T follicular helper cell (primary cell): Measurements from ENCODE around the gene AIG1.

Experiments
- DNase-seq: peaks from one replicate; pipeline ENCODE4 v3.0.0-alpha.2; 2020; ENCODE audit warnings: low read depth

Gene AIG1

GRCh38 chr6:143196525-143197225 is 136.0 kb downstream of the AIG1 start:
- DNase-seq = no peak

- DNase-seq = no peak
Observed at GRCh38 chr6:143197377-143197776, 136.7 kb downstream of the AIG1 start.

DNA sequence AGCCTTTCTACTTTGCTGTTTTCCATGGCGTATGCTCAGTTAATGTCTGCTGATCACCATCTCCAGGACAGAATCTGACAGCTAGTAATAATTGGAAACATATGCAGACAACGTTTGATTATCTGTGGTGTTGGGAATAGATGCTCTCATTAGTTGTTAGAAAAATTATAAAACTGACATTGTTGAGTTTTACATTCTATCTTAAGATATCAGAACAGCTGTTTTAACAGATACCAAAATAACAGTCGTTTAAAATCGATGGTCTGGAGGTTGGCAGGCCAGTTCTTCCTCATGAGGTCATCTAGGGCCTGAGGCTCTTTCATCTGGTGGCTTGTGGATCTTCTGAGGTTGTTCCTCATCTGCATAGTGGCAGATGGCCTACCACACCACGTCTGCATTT is 137.6 kb downstream of the AIG1 start:
- DNase-seq = no peak

GRCh38 chr6:143199291-143199690 is 138.6 kb downstream of the AIG1 start:
- DNase-seq = no peak

- no peak for DNase-seq
Observed at GRCh38 chr6:143200167-143200770, 139.6 kb downstream of the AIG1 start.

GRCh38 chr6:143204045-143204444 is 143.4 kb downstream of the AIG1 start:
- no peak for DNase-seq

DNA sequence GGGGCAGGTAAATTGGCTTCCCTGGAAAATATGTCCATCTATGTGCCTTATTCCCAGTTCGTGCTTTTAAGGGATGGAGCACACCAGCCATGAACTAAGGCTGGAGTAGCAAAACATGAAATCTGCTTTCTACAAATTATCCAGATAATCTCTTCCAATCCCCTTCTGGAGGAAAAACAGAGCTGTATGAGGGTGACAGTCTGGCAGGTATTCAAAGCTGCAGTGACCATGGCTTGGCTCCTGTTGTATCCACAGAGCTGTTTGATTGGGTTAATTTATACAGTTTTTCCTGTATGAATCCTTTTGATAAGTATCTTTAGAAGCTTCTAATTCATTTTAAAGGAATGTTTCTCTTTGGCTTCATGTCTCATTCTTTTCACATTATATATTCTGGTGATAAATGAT is 144.4 kb downstream of the AIG1 start:
- no peak for DNase-seq

DNA sequence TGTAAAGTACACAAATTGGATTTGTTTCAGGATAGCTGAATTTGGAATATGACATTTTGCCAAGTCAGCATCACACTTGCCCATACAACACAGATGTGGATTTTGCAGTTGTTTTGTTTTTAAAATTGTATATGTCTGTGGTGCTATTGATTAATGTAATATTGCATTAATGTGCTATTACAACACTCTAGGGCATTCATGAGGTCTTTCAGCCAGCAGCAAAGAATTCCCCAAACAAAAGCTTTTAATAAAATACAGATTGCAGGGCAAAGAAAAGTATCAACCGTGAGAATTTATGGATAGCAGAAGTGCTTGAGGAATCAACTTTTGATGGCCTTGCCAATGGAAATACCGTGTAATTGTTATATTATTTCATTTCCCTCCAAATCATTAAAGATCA is 144.9 kb downstream of the AIG1 start:
- no peak for DNase-seq

DNA sequence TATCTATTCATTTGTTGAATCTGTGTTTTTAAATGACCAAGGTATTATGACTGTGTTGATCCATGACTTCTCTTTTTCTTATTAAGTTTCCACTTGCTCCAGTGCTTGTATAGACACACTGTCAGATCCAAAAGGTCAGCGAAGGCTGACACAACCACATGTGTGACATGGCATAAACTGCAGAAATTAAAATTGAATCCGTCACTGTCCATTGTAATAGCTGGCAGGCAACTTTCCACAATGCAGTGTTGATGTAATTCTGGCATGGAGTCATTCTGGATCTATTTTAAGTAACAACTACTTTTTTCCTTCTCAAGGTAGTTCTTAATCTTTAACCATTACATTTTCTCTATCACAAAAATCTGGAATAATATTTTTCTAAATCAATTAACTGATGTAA is 145.3 kb downstream of the AIG1 start:
- no peak for DNase-seq

GRCh38 chr6:143206550-143206949 is 145.9 kb downstream of the AIG1 start:
- no peak for DNase-seq

DNA sequence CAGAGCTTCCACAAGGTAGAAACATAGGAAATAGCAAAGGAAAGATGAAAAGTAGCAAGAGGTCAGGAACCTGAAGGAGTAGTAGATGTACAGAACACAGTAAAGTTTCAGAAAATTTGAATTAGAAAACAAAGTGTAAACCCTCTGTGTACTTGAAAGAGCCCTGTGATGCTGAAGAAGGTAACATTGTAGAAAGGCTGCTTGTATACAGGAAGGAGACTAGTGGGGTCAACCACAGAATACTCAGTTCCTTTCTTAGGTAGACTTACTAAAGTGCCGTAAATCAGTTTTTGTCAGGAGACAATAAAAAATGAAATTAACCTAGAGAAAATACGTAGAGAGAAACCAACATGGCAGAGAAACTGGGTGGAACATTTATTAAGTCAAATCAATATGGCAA is 149.7 kb downstream of the AIG1 start:
- DNase-seq = no peak

DNA sequence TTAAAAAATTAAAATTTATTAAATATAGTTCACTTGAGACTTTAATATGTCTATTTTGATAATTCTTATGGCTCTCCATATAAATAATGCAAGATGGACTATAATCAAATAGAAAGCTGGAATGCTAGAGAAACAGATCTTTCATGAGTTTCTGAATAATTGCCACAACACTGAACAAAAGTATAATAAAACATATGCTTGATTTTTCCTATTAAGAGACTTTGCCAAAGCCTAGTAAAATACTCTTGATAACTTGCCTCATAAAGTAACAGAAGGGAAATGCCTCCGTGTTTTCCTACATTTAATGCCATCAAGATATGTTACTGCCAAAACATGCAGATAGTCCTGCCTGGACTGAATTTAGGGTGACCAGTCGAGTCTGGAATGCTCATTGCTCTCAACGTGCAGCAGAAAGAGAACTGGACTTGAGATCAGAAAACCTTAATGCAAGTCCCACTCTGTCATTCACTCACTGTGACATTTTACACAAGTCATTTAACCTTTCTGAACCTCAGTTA is 153.2 kb downstream of the AIG1 start:
- no peak for DNase-seq

GRCh38 chr6:143215363-143215762 is 154.7 kb downstream of the AIG1 start:
- DNase-seq = no peak

DNA sequence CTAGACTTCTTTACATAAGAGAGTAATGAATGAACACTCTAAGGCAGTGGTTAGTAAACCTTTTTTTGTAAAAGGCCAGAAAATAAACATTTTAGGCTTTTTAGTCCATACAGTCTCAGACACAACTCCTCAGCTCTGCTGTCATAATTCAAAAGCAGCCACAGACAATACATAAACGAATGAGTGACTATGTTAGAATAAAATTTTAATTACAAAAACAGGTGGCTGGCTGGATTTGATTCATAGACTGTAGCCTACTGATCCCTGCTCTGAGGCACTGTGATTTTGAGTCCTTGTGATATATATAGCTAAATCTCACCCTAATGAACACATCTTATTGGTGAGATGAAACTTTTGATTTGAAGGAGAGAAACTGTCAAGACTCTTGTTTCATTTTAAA is 155.1 kb downstream of the AIG1 start:
- DNase-seq = no peak

- no peak for DNase-seq
Observed at GRCh38 chr6:143218233-143218632, 157.5 kb downstream of the AIG1 start.

GRCh38 chr6:143221698-143222097 is 161.0 kb downstream of the AIG1 start:
- DNase-seq = no peak

GRCh38 chr6:143222310-143222709 is 161.6 kb downstream of the AIG1 start:
- DNase-seq = no peak

DNA sequence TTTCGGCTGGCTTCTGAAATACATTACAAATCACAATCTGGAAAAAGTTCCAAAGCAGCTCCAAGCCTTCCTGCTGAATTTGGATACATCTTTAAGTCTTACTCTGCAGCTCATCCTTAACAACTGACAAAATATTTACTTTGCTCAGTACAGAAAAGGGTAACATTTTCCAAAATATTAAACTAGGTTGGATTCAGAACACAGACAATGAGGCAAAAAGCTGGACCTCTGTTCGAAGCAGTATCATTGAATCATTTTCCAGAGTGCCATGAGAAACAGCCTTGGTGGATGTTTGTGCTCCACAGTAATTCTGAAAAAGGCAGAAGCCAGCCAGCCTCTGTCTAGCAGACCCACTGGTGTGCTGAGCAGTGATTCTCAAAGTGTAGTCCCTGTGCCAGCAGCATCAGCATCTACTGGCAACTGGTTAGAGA is 162.1 kb downstream of the AIG1 start:
- no peak for DNase-seq

- no peak for DNase-seq
Observed at GRCh38 chr6:143223895-143224294, 163.2 kb downstream of the AIG1 start.

GRCh38 chr6:143224516-143224915 is 163.8 kb downstream of the AIG1 start:
- DNase-seq = no peak

GRCh38 chr6:143225929-143226328 is 165.2 kb downstream of the AIG1 start:
- DNase-seq = no peak

DNA sequence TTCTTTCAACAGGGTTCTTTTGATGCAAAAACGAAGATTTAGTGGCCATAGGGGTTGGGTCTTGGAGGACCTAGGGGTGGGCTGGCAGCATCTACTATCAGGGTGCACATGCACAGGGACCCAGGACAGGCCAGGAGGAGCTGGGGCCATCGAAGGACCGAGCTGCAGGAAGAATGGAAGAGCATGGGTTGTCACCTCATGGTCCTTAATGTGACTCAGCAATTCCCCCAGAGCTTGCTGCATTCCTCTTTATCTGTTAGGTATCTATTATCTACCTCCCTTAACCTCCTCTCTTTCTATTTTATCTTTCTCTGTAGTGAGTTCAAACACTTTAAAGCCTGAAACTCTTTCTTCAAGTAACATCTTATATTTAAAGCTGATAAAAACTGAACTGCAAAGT is 167.0 kb downstream of the AIG1 start:
- DNase-seq = no peak

GRCh38 chr6:143229400-143229799 is 168.7 kb downstream of the AIG1 start:
- no peak for DNase-seq

DNA sequence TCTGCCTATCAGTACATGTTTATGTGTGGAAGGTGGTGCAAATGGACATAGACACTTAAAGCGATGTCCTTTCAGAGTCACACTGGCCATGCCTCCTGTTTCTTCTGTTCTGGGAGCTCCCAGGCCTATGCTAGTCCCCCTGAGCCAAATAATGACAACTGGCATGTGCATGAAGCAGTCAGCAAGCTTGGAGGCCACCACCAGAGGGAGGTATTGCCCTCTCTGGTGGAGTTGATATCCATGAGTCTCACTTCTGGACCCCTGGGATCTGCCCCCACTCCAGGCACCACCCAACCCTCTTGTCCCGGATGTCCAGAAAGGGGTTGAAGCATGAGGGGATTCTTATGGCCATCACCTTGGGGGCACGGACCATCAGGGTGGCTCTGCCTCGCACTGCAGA is 172.2 kb downstream of the AIG1 start:
- DNase-seq = no peak
